IMR-90 (cell line): ENCODE measurements around the gene ZNF598. TPM values are rescaled to one million over a fixed set of nuclear protein-coding genes. Genes with fewer than 3 reads are reported as not detected.

ENCODE experiments used
- ATAC-seq: fragments of 200-7000 bp; cut with Tn5 transposase; 2 replicates; pipeline ENCODE4 v1.9.1; 2020; ENCODE audit warnings: low read depth, mild to moderate bottlenecking, moderate library complexity
- BruUV-seq: library from RNA; stranded (reverse); fragments of 400-500 nt; replicated peaks from 2 replicates; lab custom pipeline; 2021; lab: Mats Ljungman, UMichigan
- CTCF ChIA-PET: fragments of 300-600 bp; formaldehyde crosslinking; extraction: SDS; loops from one replicate; lab custom pipeline; 2021; ENCODE audit warnings: antibody characterized with exemption; lab: Yijun Ruan, JAX
- POLR2A ChIA-PET: fragments of 300-600 bp; sonication (Branson Sonifier 250); formaldehyde crosslinking; loops from one replicate; lab custom pipeline; 2022; ENCODE audit warnings: antibody characterized with exemption; ENCODE audit not compliant: unreplicated experiment; lab: Charles Lee
- DNase-seq: peaks from one replicate; pipeline ENCODE4 v3.0.0; 2013
- H2AFZ ChIP-seq: replicated peaks from 2 replicates; pipeline ENCODE3; 2013; ENCODE audit warnings: low read length, mild to moderate bottlenecking; ENCODE audit not compliant: poor library complexity
- H2AK5ac ChIP-seq: 2 replicates; pipeline ENCODE4 v1.6.1; 2013; ENCODE audit warnings: low read depth, low read length, inconsistent platforms
- H2AK9ac ChIP-seq: replicated peaks from 2 replicates; pipeline ENCODE3; 2013; ENCODE audit warnings: mild to moderate bottlenecking, low read depth, low read length, moderate library complexity; ENCODE audit not compliant: poor library complexity
- H2BK120ac ChIP-seq: 2 replicates; pipeline ENCODE4 v1.6.1; 2013; ENCODE audit warnings: low read depth, low read length, inconsistent platforms
- H2BK15ac ChIP-seq: 3 replicates; pipeline ENCODE4 v1.6.1; 2013; ENCODE audit warnings: low read depth, low read length, inconsistent platforms
- H2BK20ac ChIP-seq: 2 replicates; pipeline ENCODE4 v1.6.1; 2013; ENCODE audit warnings: low read depth, mild to moderate bottlenecking, inconsistent platforms, low read length, moderate library complexity
- H2BK5ac ChIP-seq: 2 replicates; pipeline ENCODE4 v1.6.1; 2013; ENCODE audit warnings: mild to moderate bottlenecking, low read depth, low read length, inconsistent platforms; ENCODE audit not compliant: poor library complexity, severe bottlenecking
- H3K14ac ChIP-seq: replicated peaks from 2 replicates; pipeline ENCODE4 v1.6.1; 2013; ENCODE audit warnings: low read depth, low read length, inconsistent platforms
- H3K18ac ChIP-seq: 2 replicates; pipeline ENCODE4 v1.6.1; 2013; ENCODE audit warnings: low read depth, low read length, control low read depth
- H3K23ac ChIP-seq: 2 replicates; pipeline ENCODE4 v1.6.1; 2013; ENCODE audit warnings: low read depth, low read length, inconsistent platforms
- H3K27ac ChIP-seq: 2 replicates; pipeline ENCODE4 v1.5.1; 2013; ENCODE audit warnings: mild to moderate bottlenecking, control low read depth, low read length; ENCODE audit not compliant: insufficient read depth
- H3K27me3 ChIP-seq: 2 replicates; pipeline ENCODE4 v1.6.1; 2013; ENCODE audit warnings: low read length; ENCODE audit not compliant: control insufficient read depth, insufficient read depth
- H3K36me3 ChIP-seq: 2 replicates; pipeline ENCODE4 v1.6.1; 2013; ENCODE audit warnings: low read length, mixed read lengths; ENCODE audit not compliant: control insufficient read depth, insufficient read depth
- H3K4ac ChIP-seq: 2 replicates; pipeline ENCODE4 v1.6.1; 2013; ENCODE audit warnings: low read depth, low read length, inconsistent platforms
- H3K4me1 ChIP-seq: 2 replicates; pipeline ENCODE4 v1.6.1; 2013; ENCODE audit warnings: low read length, mixed read lengths; ENCODE audit not compliant: control insufficient read depth, insufficient read depth
- H3K4me2 ChIP-seq: 2 replicates; pipeline ENCODE4 v1.6.1; 2013; ENCODE audit warnings: low read depth, mild to moderate bottlenecking, control low read depth, low read length, moderate library complexity
- H3K4me3 ChIP-seq: 2 replicates; pipeline ENCODE4 v1.5.1; 2013; ENCODE audit warnings: low read depth, mild to moderate bottlenecking, control low read depth, low read length, moderate library complexity; ENCODE audit not compliant: insufficient read depth
- H3K56ac ChIP-seq: 2 replicates; pipeline ENCODE4 v1.6.1; 2013; ENCODE audit warnings: low read length, inconsistent platforms; ENCODE audit not compliant: insufficient read depth; ENCODE audit errors: extremely low read depth
- H3K79me1 ChIP-seq, 2 experiments: 2 replicates each; pipeline ENCODE4 v1.6.1; 2013; ENCODE audit warnings: low read length in 2 of 2, inconsistent platforms in 1 of 2, low read depth in 1 of 2
- H3K9ac ChIP-seq: 2 replicates; pipeline ENCODE4 v1.6.1; 2013; ENCODE audit warnings: low read depth, low read length, control low read depth
- H3K9me1 ChIP-seq: 2 replicates; pipeline ENCODE4 v1.6.1; 2013; ENCODE audit warnings: low read length, inconsistent platforms; ENCODE audit not compliant: insufficient read depth
- H3K9me3 ChIP-seq: 2 replicates; pipeline ENCODE4 v1.6.1; 2013; ENCODE audit warnings: low read length; ENCODE audit not compliant: control insufficient read depth, insufficient read depth
- H4K20me1 ChIP-seq: 2 replicates; pipeline ENCODE4 v1.6.1; 2013; ENCODE audit warnings: low read length, inconsistent platforms; ENCODE audit not compliant: insufficient read depth
- H4K5ac ChIP-seq: 2 replicates; pipeline ENCODE4 v1.6.1; 2013; ENCODE audit warnings: mild to moderate bottlenecking, low read depth, low read length, control low read depth
- H4K8ac ChIP-seq, 2 experiments: 2 replicates each; pipeline ENCODE4 v1.6.1; 2013; ENCODE audit warnings: low read depth in 2 of 2, low read length in 2 of 2, control low read depth in 1 of 2, inconsistent platforms in 1 of 2
- H4K91ac ChIP-seq: 2 replicates; pipeline ENCODE4 v1.6.1; 2013; ENCODE audit warnings: low read depth, low read length, inconsistent platforms; ENCODE audit not compliant: insufficient read depth
- BHLHE40 ChIP-seq: fragments of 150-350 bp; IDR thresholded peaks from 2 replicates; pipeline ENCODE4 v1.6.1; 2016; ENCODE audit warnings: mild to moderate bottlenecking, low read depth, low read length
- CEBPB ChIP-seq: IDR thresholded peaks from 2 replicates; pipeline ENCODE4 v1.6.1; 2012; ENCODE audit warnings: low read depth, low read length, improper control_type of control experiment
- CHD1 ChIP-seq: IDR thresholded peaks from 2 replicates; pipeline ENCODE4 v1.6.1; 2012; ENCODE audit warnings: low read depth, low read length, improper control_type of control experiment
- CTCF ChIP-seq: conservative IDR thresholded peaks from 2 replicates; pipeline ENCODE4 v1.5.1; 2012; ENCODE audit warnings: mild to moderate bottlenecking, low read depth, low read length, improper control_type of control experiment
- ELK1 ChIP-seq: fragments of 150-350 bp; IDR thresholded peaks from 2 replicates; pipeline ENCODE4 v1.6.1; 2016; ENCODE audit warnings: low read depth, mild to moderate bottlenecking, low read length, moderate library complexity, borderline replicate concordance
- FOS ChIP-seq: fragments of 150-350 bp; IDR thresholded peaks from 2 replicates; pipeline ENCODE4 v1.6.1; 2016; ENCODE audit warnings: low read depth, low read length
- MAFK ChIP-seq: IDR thresholded peaks from 2 replicates; pipeline ENCODE4 v1.6.1; 2012; ENCODE audit warnings: low read depth, low read length, improper control_type of control experiment
- MXI1 ChIP-seq: IDR thresholded peaks from 2 replicates; pipeline ENCODE4 v1.6.1; 2012; ENCODE audit warnings: low read depth, mild to moderate bottlenecking, low read length, moderate library complexity, borderline replicate concordance
- POLR2A ChIP-seq: IDR thresholded peaks from 2 replicates; pipeline ENCODE4 v1.6.1; 2012; ENCODE audit warnings: mild to moderate bottlenecking, low read depth, low read length
- RCOR1 ChIP-seq: IDR thresholded peaks from 2 replicates; pipeline ENCODE4 v1.6.1; 2012; ENCODE audit warnings: mild to moderate bottlenecking, low read length, improper control_type of control experiment; ENCODE audit not compliant: insufficient replicate concordance
- RFX5 ChIP-seq: IDR thresholded peaks from 2 replicates; pipeline ENCODE4 v1.8.0; 2012; ENCODE audit warnings: low read depth, mild to moderate bottlenecking, low read length, moderate library complexity
- SMC3 ChIP-seq: fragments of 150-350 bp; IDR thresholded peaks from 2 replicates; pipeline ENCODE4 v1.6.1; 2016; ENCODE audit warnings: low read depth, mild to moderate bottlenecking, antibody characterized with exemption, low read length, moderate library complexity
- WGBS, 2 experiments: methylation state at CpG; one replicate each; pipeline versions ENCODE4 v1.1.5 to v1.1.7; 2013; ENCODE audit warnings: missing lambda C conversion rate in 2 of 2; ENCODE audit not compliant: insufficient read length in 1 of 2; ENCODE audit errors: extremely low coverage in 2 of 2; 5-methylcytosine and 5-hydroxymethylcytosine counted together
- dilution Hi-C: fragments of 300-500 bp; cut with HindIII; formaldehyde crosslinking; loops from one replicate; pipeline ENCODE4 v1.14.3; 2018; ENCODE audit warnings: low sequenced_read_pairs; ENCODE audit not compliant: unreplicated experiment
- in situ Hi-C: fragments of 300-500 bp; cut with MboI; formaldehyde crosslinking; loops from 3 replicates; pipeline ENCODE4 v1.14.3; 2019; ENCODE audit warnings: low sequenced_read_pairs, inconsistent platforms, mixed read lengths
- intact Hi-C: fragments of 100-400 bp; cut with micrococcal nuclease; formaldehyde crosslinking; loops from 2 replicates; pipeline ENCODE4 v1.10.0; 2022
- polyA plus RNA-seq, 3 experiments: library from polyadenylated mRNA; depleted of rRNA; stranded (reverse); fragments of >200 nt; gene quantifications; 2 replicates each; pipeline ENCODE4 v1.2.3, GENCODE V29; 2012; ENCODE audit warnings: low replicate concordance in 1 of 3
- total RNA-seq: library from RNA; depleted of rRNA; stranded (reverse); fragments of >200 nt; gene quantifications from 2 replicates; pipeline ENCODE4 v1.2.3, GENCODE V29; 2012

Gene ZNF598
- total and polyA plus RNA-seq, 2 of the 4 experiments (the other 2 are of a cell fraction) = 3.4 to 36.4 TPM

GRCh38 chr16:1963806-1964505 is 45.7 kb downstream of the ZNF598 start:
- Histone ChIP-seq H3K9ac (peak overlapping the region; percentile 85), H2BK5ac (no peak overlapping the region), H3K4me1 (peaks cover 12% of the 10 kb centered on the region), H3K4me2 (peak overlapping the region; percentile 84), H3K23ac (peak overlapping the region; percentile 37), H2BK15ac (no peak overlapping the region), H3K79me1 (peaks cover 3 to 53% of the 10 kb centered on the region in 2 experiments), H2BK120ac (no peak overlapping the region), H3K18ac (no peak overlapping the region), H2AK5ac (peak overlapping the region; percentile 58), H3K27ac (peak overlapping the region; percentile 62), H4K91ac (peak overlapping the region; percentile 11; the same call in 1 of the 2 replicates), H2AK9ac (peak overlapping the region; percentile 97), H4K8ac (peak overlapping the region in 1 of 2 experiments; percentile 7; a peak in 1 of 4 replicates), H3K9me1 (0 out of 2 replicates have a peak, but pooled peaks cover 6% of the 10 kb centered on the region), H3K56ac (peak overlapping the region; percentile 73), H3K4ac (peak overlapping the region; percentile 64), H3K4me3 (peak overlapping the region; percentile 87), H4K20me1 (peaks cover 43% of the 10 kb centered on the region), H3K14ac (peak overlapping the region; percentile 94), H3K27me3 (no peaks in the 10 kb centered on the region), H3K36me3 (peaks cover 27% of the 10 kb centered on the region), H3K9me3 (no peaks in the 10 kb centered on the region), H4K5ac (no peak overlapping the region), H2AFZ (no peak overlapping the region), H2BK20ac (no peak overlapping the region)
- TF ChIP-seq FOS = no peak
- no peak for TF ChIP-seq SMC3
- TF ChIP-seq CHD1 = no peak
- 0 out of 2 replicates have a peak, but pooled peaks have one; percentile 42 for TF ChIP-seq MXI1
- TF ChIP-seq RFX5 = no peak
- TF ChIP-seq RCOR1 = no peak
- no peak for TF ChIP-seq CEBPB
- no peak for TF ChIP-seq POLR2A
- no peak for TF ChIP-seq MAFK
- TF ChIP-seq ELK1 = no peak
- 0 out of 2 replicates have a peak, but pooled peaks have one; percentile 3 for TF ChIP-seq CTCF
- no peak for TF ChIP-seq BHLHE40
- in situ Hi-C loops (no loop called here), dilution Hi-C loops (no loop called here), intact Hi-C loops (no loop called here)
- no TSS peak for BruUV-seq
- WGBS, 2 experiments = 6% methylated on average over 9 of the region's 44 CpGs; no CpG with 5 or more reads in 1 of the 2 experiments
- ChIA-PET CTCF (interaction anchor here (0.9 to 1.0 kb wide), 2 partner anchors 151 to 177 kb away, joined by 3 read pairs; no protein-coding TSS in a partner anchor), POLR2A (interaction anchor here (0.9 to 1.0 kb wide), 3 partner anchors 14 to 176 kb away, joined by 3 to 9 read pairs (median 3); no protein-coding TSS in a partner anchor)
- peak; percentile 8 for ATAC-seq
- DNase-seq = no peak
